Neural cell (in vitro differentiated cells): Measurements from ENCODE around the gene FEZF2. TPM values are rescaled to one million over a fixed set of nuclear protein-coding genes. Genes with fewer than 3 reads are reported as not detected.

Source experiments
- H2AFZ ChIP-seq: fragments of 200-600, 300-800 bp; sonication (generic), shearing (Covaris generic); 2 replicates; pipeline ENCODE4 v1.6.0; 2014; ENCODE audit warnings: low read depth, mild to moderate bottlenecking, antibody characterized with exemption, low read length, moderate library complexity
- H3F3A ChIP-seq: fragments of 200-600 bp; shearing (Covaris generic); 2 replicates; pipeline ENCODE4 v1.6.1; 2016; ENCODE audit warnings: mild to moderate bottlenecking, moderate library complexity, mixed read lengths, antibody characterized with exemption, low read length; ENCODE audit not compliant: insufficient read depth, poor library complexity, severe bottlenecking
- H3K27ac ChIP-seq: fragments of 200-600, 300-800 bp; sonication (generic), shearing (Covaris generic); 2 replicates; pipeline ENCODE4 v1.5.1; 2014; ENCODE audit warnings: mild to moderate bottlenecking, low read length, moderate library complexity
- H3K27me3 ChIP-seq: fragments of 300-800, 200-600 bp; sonication (generic), shearing (Covaris generic); 2 replicates; pipeline ENCODE4 v1.6.0; 2014; ENCODE audit warnings: mild to moderate bottlenecking, low read depth, low read length, moderate library complexity; ENCODE audit not compliant: insufficient read depth
- H3K36me3 ChIP-seq: fragments of 300-800, 200-600 bp; sonication (generic), shearing (Covaris generic); 2 replicates; pipeline ENCODE4 v1.5.1; 2014; ENCODE audit warnings: mild to moderate bottlenecking, antibody characterized with exemption, low read length, moderate library complexity; ENCODE audit not compliant: insufficient read depth
- H3K4me2 ChIP-seq: fragments of 300-800, 200-600 bp; sonication (generic), shearing (Covaris generic); 2 replicates; pipeline ENCODE4 v1.6.0; 2014; ENCODE audit warnings: mild to moderate bottlenecking, low read length
- H3K4me3 ChIP-seq: fragments of 300-800, 200-600 bp; sonication (generic), shearing (Covaris generic); 2 replicates; pipeline ENCODE4 v1.5.1; 2014; ENCODE audit warnings: mild to moderate bottlenecking, low read length, moderate library complexity
- H3K79me2 ChIP-seq: fragments of 200-600 bp; shearing (Covaris generic); replicated peaks from 2 replicates; pipeline ENCODE4 v1.6.0; 2014; ENCODE audit warnings: mild to moderate bottlenecking, low read length, moderate library complexity; ENCODE audit not compliant: insufficient read depth
- H3K9ac ChIP-seq: fragments of 300-800, 200-600 bp; sonication (generic), shearing (Covaris generic); 2 replicates; pipeline ENCODE4 v1.6.1; 2016; ENCODE audit warnings: mild to moderate bottlenecking, low read length, mixed read lengths
- H3K9me2 ChIP-seq: fragments of 200-600 bp; shearing (Covaris generic); 2 replicates; pipeline ENCODE4 v1.6.1; 2016; ENCODE audit warnings: mild to moderate bottlenecking, low read length, mixed read lengths; ENCODE audit not compliant: insufficient read depth
- H3K9me3 ChIP-seq: fragments of 200-600, 300-800 bp; sonication (generic), shearing (Covaris generic); 2 replicates; pipeline ENCODE4 v1.6.1; 2016; ENCODE audit warnings: mild to moderate bottlenecking, mixed run types, low read length, moderate library complexity, mixed read lengths
- H4K20me1 ChIP-seq: fragments of 200-600 bp; shearing (Covaris generic); 2 replicates; pipeline ENCODE4 v1.6.1; 2016; ENCODE audit warnings: mild to moderate bottlenecking, mixed run types; ENCODE audit not compliant: insufficient read depth
- EP300 ChIP-seq: fragments of 450-650 bp; conservative IDR thresholded peaks from 2 replicates; pipeline ENCODE4 v1.6.1; 2014; ENCODE audit warnings: antibody characterized with exemption, mild to moderate bottlenecking, moderate library complexity; ENCODE audit not compliant: poor library complexity, severe bottlenecking
- EZH2 ChIP-seq: fragments of 200-600, 300-800 bp; shearing (Covaris generic), sonication (generic); IDR thresholded peaks from 2 replicates; pipeline ENCODE4 v1.6.1; 2014; ENCODE audit warnings: antibody characterized with exemption, low read length, borderline replicate concordance, mild to moderate bottlenecking; ENCODE audit not compliant: insufficient read depth, poor library complexity, severe bottlenecking
- MXI1 ChIP-seq: fragments of 450-650 bp; conservative IDR thresholded peaks from 2 replicates; pipeline ENCODE4 v1.6.1; 2014; ENCODE audit warnings: antibody characterized with exemption, mild to moderate bottlenecking; ENCODE audit not compliant: poor library complexity, severe bottlenecking
- POLR2AphosphoS5 ChIP-seq: IDR thresholded peaks from 2 replicates; pipeline ENCODE4 v1.6.1; 2012
- RAD21 ChIP-seq: fragments of 450-650 bp; conservative IDR thresholded peaks from 2 replicates; pipeline ENCODE4 v1.6.1; 2014; ENCODE audit warnings: antibody characterized with exemption, mild to moderate bottlenecking, moderate library complexity
- SMC3 ChIP-seq: fragments of 450-650 bp; conservative IDR thresholded peaks from 2 replicates; pipeline ENCODE4 v1.6.1; 2014; ENCODE audit warnings: antibody characterized with exemption, mild to moderate bottlenecking, moderate library complexity; ENCODE audit not compliant: poor library complexity
- TAF1 ChIP-seq: IDR thresholded peaks from 2 replicates; pipeline ENCODE4 v1.6.1; 2012; ENCODE audit warnings: low read depth
- polyA plus RNA-seq: library from polyadenylated mRNA; depleted of rRNA; stranded (reverse); fragments of >200 nt; gene quantifications from 2 replicates; pipeline ENCODE4 v1.2.3, GENCODE V29; 2014
- TF ChIP-seq, protein P1 (sequence below): IDR thresholded peaks from 2 replicates; pipeline ENCODE4 v1.6.1; 2012; ENCODE audit warnings: borderline replicate concordance
- TF ChIP-seq, protein P2 (sequence below): fragments of 450-650 bp; IDR thresholded peaks from 2 replicates; pipeline ENCODE4 v1.5.1; 2014; ENCODE audit warnings: antibody characterized with exemption, mild to moderate bottlenecking, moderate library complexity; ENCODE audit not compliant: poor library complexity, severe bottlenecking

Gene FEZF2
- polyA plus RNA-seq, 1 donor from 2014 or later, result 0.47 TPM

DNA sequence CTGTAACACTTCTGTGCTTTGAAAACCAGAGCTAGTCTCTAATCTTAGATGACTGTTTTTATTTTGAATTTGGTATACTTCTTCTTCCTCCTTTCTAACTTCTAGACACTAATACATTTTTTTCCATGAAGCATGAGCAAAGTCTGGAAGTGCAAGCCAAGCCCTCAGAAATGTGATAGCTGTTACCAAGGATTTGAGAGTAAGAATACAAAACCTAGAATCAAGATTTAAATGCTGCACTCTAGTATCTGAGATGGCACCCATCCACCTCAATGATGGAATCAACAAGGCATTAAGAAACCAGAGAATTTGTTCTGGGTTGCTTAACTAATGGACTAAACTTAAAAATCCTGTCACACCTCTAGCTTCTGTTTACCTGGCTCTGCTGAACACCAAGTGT is 9.2 kb downstream of the FEZF2 start:
- Histone ChIP-seq H4K20me1 (no peaks in the 10 kb centered on the region), H3F3A (no peaks in the 10 kb centered on the region), H3K36me3 (no peaks in the 10 kb centered on the region), H3K4me3 (no peak overlapping the region), H3K79me2 (no peaks in the 10 kb centered on the region), H3K9me2 (no peaks in the 10 kb centered on the region), H3K9ac (no peak overlapping the region), H3K9me3 (peaks cover 2% of the 10 kb centered on the region), H2AFZ (no peak overlapping the region), H3K27me3 (peaks cover 54% of the 10 kb centered on the region), H3K27ac (no peak overlapping the region), H3K4me2 (no peak overlapping the region)
- TF ChIP-seq EZH2, result no peak
- no peak for TF ChIP-seq TAF1
- TF ChIP-seq MXI1, result no peak
- TF ChIP-seq EP300, result no peak
- TF ChIP-seq, protein P1, sequence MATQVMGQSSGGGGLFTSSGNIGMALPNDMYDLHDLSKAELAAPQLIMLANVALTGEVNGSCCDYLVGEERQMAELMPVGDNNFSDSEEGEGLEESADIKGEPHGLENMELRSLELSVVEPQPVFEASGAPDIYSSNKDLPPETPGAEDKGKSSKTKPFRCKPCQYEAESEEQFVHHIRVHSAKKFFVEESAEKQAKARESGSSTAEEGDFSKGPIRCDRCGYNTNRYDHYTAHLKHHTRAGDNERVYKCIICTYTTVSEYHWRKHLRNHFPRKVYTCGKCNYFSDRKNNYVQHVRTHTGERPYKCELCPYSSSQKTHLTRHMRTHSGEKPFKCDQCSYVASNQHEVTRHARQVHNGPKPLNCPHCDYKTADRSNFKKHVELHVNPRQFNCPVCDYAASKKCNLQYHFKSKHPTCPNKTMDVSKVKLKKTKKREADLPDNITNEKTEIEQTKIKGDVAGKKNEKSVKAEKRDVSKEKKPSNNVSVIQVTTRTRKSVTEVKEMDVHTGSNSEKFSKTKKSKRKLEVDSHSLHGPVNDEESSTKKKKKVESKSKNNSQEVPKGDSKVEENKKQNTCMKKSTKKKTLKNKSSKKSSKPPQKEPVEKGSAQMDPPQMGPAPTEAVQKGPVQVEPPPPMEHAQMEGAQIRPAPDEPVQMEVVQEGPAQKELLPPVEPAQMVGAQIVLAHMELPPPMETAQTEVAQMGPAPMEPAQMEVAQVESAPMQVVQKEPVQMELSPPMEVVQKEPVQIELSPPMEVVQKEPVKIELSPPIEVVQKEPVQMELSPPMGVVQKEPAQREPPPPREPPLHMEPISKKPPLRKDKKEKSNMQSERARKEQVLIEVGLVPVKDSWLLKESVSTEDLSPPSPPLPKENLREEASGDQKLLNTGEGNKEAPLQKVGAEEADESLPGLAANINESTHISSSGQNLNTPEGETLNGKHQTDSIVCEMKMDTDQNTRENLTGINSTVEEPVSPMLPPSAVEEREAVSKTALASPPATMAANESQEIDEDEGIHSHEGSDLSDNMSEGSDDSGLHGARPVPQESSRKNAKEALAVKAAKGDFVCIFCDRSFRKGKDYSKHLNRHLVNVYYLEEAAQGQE, result no peak
- TF ChIP-seq RAD21, result no peak
- no peak for TF ChIP-seq POLR2AphosphoS5
- TF ChIP-seq, protein P2, sequence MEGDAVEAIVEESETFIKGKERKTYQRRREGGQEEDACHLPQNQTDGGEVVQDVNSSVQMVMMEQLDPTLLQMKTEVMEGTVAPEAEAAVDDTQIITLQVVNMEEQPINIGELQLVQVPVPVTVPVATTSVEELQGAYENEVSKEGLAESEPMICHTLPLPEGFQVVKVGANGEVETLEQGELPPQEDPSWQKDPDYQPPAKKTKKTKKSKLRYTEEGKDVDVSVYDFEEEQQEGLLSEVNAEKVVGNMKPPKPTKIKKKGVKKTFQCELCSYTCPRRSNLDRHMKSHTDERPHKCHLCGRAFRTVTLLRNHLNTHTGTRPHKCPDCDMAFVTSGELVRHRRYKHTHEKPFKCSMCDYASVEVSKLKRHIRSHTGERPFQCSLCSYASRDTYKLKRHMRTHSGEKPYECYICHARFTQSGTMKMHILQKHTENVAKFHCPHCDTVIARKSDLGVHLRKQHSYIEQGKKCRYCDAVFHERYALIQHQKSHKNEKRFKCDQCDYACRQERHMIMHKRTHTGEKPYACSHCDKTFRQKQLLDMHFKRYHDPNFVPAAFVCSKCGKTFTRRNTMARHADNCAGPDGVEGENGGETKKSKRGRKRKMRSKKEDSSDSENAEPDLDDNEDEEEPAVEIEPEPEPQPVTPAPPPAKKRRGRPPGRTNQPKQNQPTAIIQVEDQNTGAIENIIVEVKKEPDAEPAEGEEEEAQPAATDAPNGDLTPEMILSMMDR, result no peak
- TF ChIP-seq SMC3, result no peak

- Histone ChIP-seq H3K79me2 (no peaks in the 10 kb centered on the region), H2AFZ (no peak overlapping the region), H3K36me3 (no peaks in the 10 kb centered on the region), H3K27ac (no peak overlapping the region), H4K20me1 (no peaks in the 10 kb centered on the region), H3K9me3 (no peaks in the 10 kb centered on the region), H3K4me3 (no peak overlapping the region), H3K9ac (no peak overlapping the region), H3K27me3 (peaks cover 45% of the 10 kb centered on the region), H3K9me2 (no peaks in the 10 kb centered on the region), H3F3A (no peaks in the 10 kb centered on the region), H3K4me2 (no peak overlapping the region)
- no peak for TF ChIP-seq RAD21
- no peak for TF ChIP-seq SMC3
- TF ChIP-seq, protein P1, result no peak
- TF ChIP-seq EP300, result no peak
- no peak for TF ChIP-seq TAF1
- no peak for TF ChIP-seq MXI1
- TF ChIP-seq, protein P2, result no peak
- no peak for TF ChIP-seq EZH2
- no peak for TF ChIP-seq POLR2AphosphoS5
Observed at GRCh38 chr3:62363275-62363674, 10.1 kb downstream of the FEZF2 start.
